Endodermal cell (in vitro differentiated cells): ENCODE results near the gene MTUS2. TPM values are rescaled to one million over a fixed set of nuclear protein-coding genes. Genes with fewer than 3 reads are reported as not detected.

Experiments used
- DNase-seq: peaks from one replicate; pipeline ENCODE4 v3.0.0-alpha.2; 2017
- H3K27ac ChIP-seq: 2 replicates; pipeline ENCODE4 v1.5.1; 2013; ENCODE audit warnings: mild to moderate bottlenecking, low read depth, low read length, moderate library complexity
- H3K27me3 ChIP-seq: 2 replicates; pipeline ENCODE4 v1.6.1; 2013; ENCODE audit warnings: mild to moderate bottlenecking, low read length, moderate library complexity; ENCODE audit not compliant: insufficient read depth, control insufficient read depth, poor library complexity, severe bottlenecking
- H3K36me3 ChIP-seq: 2 replicates; pipeline ENCODE4 v1.7.0; 2013; ENCODE audit warnings: mild to moderate bottlenecking, low read length, moderate library complexity; ENCODE audit not compliant: control insufficient read depth, insufficient read depth
- H3K4me1 ChIP-seq: one replicate; pipeline ENCODE4 v1.7.0; 2013; ENCODE audit warnings: low read length; ENCODE audit not compliant: control insufficient read depth, insufficient read depth
- H3K4me3 ChIP-seq: 2 replicates; pipeline ENCODE4 v1.5.1; 2013; ENCODE audit warnings: mild to moderate bottlenecking, low read length, moderate library complexity
- H3K9ac ChIP-seq: 2 replicates; pipeline ENCODE4 v1.6.1; 2013; ENCODE audit warnings: mild to moderate bottlenecking, low read length, moderate library complexity; ENCODE audit not compliant: poor library complexity, severe bottlenecking; ENCODE audit errors: extremely low read depth
- H3K9me3 ChIP-seq: 2 replicates; pipeline ENCODE4 v1.6.1; 2013; ENCODE audit warnings: mild to moderate bottlenecking, low read length, moderate library complexity; ENCODE audit not compliant: control insufficient read depth
- H3K27ac Mint-ChIP-seq: 2 replicates; pipeline ENCODE4 v1.8.0; 2020; ENCODE audit warnings: mixed read lengths
- H3K27me3 Mint-ChIP-seq: 2 replicates; pipeline ENCODE4 v1.8.0; 2021; ENCODE audit warnings: mild to moderate bottlenecking, mixed read lengths; ENCODE audit not compliant: insufficient read depth
- H3K36me3 Mint-ChIP-seq: 2 replicates; pipeline ENCODE4 v1.8.0; 2020; ENCODE audit warnings: low read depth, mixed read lengths
- H3K4me1 Mint-ChIP-seq: 2 replicates; pipeline ENCODE4 v1.8.0; 2020; ENCODE audit warnings: mixed read lengths
- H3K4me3 Mint-ChIP-seq: 2 replicates; pipeline ENCODE4 v1.8.0; 2020; ENCODE audit warnings: mild to moderate bottlenecking, moderate library complexity, mixed read lengths
- H3K9me3 Mint-ChIP-seq: 2 replicates; pipeline ENCODE4 v1.8.0; 2020; ENCODE audit warnings: mild to moderate bottlenecking, mixed read lengths
- WGBS, 2 experiments: methylation state at CpG; one replicate each; pipeline versions ENCODE4 v1.1.5 to v1.1.7; 2013; ENCODE audit warnings: missing lambda C conversion rate in 2 of 2, mixed read lengths in 1 of 2; ENCODE audit not compliant: insufficient coverage in 1 of 2, insufficient read length in 1 of 2; 5-methylcytosine and 5-hydroxymethylcytosine counted together
- total RNA-seq, 2 donors: library from RNA; stranded (reverse); fragmentation: NEBNext Ultra II Directional in 1 of 2; extraction: Animal tissue kit (Norgen Biotek cat#: 25700) in 1 of 2; gene quantifications; 2 replicates in 1 of 2; 3 replicates in 1 of 2; pipeline ENCODE4 v1.2.1, GENCODE V29; 2021
- TF ChIP-seq, protein P1 (sequence below): fragments of 200-600 bp; sonication (generic); conservative IDR thresholded peaks from 2 replicates; pipeline ENCODE4 v1.5.0; 2021; ENCODE audit warnings: antibody characterized with exemption, mild to moderate bottlenecking

Gene MTUS2
- total RNA-seq, 2 donors from 2014 or later = 1.2 to 1.3 TPM

- Mint-ChIP-seq H3K36me3 (no peaks in the 10 kb centered on the region), H3K4me3 (no peak overlapping the region), H3K4me1 (no peaks in the 10 kb centered on the region), H3K27me3 (no peaks in the 10 kb centered on the region), H3K27ac (no peak overlapping the region), H3K9me3 (no peaks in the 10 kb centered on the region)
- no peak overlapping the region for H3K9ac ChIP-seq
- no peak for DNase-seq
- no peaks in the 10 kb centered on the region for H3K4me1 ChIP-seq
- no peak overlapping the region for H3K4me3 ChIP-seq
- TF ChIP-seq, protein P1, sequence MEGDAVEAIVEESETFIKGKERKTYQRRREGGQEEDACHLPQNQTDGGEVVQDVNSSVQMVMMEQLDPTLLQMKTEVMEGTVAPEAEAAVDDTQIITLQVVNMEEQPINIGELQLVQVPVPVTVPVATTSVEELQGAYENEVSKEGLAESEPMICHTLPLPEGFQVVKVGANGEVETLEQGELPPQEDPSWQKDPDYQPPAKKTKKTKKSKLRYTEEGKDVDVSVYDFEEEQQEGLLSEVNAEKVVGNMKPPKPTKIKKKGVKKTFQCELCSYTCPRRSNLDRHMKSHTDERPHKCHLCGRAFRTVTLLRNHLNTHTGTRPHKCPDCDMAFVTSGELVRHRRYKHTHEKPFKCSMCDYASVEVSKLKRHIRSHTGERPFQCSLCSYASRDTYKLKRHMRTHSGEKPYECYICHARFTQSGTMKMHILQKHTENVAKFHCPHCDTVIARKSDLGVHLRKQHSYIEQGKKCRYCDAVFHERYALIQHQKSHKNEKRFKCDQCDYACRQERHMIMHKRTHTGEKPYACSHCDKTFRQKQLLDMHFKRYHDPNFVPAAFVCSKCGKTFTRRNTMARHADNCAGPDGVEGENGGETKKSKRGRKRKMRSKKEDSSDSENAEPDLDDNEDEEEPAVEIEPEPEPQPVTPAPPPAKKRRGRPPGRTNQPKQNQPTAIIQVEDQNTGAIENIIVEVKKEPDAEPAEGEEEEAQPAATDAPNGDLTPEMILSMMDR = no peak
- peaks cover 29% of the 10 kb centered on the region for H3K9me3 ChIP-seq
- H3K27me3 ChIP-seq = no peaks in the 10 kb centered on the region
- H3K36me3 ChIP-seq = no peaks in the 10 kb centered on the region
- no peak overlapping the region for H3K27ac ChIP-seq
- 83 to 88% methylated on average over 1 to 2 of the region's 2 CpGs for WGBS, 2 experiments
Measured at GRCh38 chr13:29111446-29111845, 291.3 kb downstream of the MTUS2 start.

DNA sequence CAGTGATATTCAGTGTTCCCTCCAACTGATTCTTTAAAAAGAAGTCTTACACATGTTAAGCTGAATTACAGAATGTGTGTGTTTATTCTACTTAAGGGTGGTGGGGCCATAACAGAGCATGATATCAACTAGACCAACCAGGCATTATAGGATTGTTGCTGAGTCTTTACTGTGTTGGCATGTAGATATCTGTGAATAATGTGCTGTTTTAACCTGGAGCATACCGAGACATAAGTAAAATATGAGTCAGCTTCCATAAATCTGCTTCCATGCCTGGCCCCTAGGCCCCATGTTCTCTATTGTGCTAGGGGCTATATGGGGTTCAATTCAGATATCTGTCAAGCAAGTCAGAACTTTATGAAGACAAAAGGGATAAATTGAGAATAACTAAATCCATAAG is 295.7 kb downstream of the MTUS2 start:
- H3K27me3 Mint-ChIP-seq = no peaks in the 10 kb centered on the region
- H3K27ac Mint-ChIP-seq = no peak overlapping the region
- Histone ChIP-seq H3K9ac (no peak overlapping the region), H3K36me3 (no peaks in the 10 kb centered on the region), H3K27ac (no peak overlapping the region), H3K27me3 (no peaks in the 10 kb centered on the region), H3K4me3 (no peak overlapping the region), H3K9me3 (peaks cover 35% of the 10 kb centered on the region), H3K4me1 (no peaks in the 10 kb centered on the region)
- no peak for DNase-seq
- TF ChIP-seq, protein P1 = no peak
- no peaks in the 10 kb centered on the region for H3K4me1 Mint-ChIP-seq
- WGBS, 2 experiments = 67 to 87% methylated on average over 1 of the region's 1 CpG
- H3K36me3 Mint-ChIP-seq = no peaks in the 10 kb centered on the region
- H3K4me3 Mint-ChIP-seq = no peak overlapping the region
- no peaks in the 10 kb centered on the region for H3K9me3 Mint-ChIP-seq

GRCh38 chr13:29117663-29118062 is 297.5 kb downstream of the MTUS2 start:
- TF ChIP-seq, protein P1 = no peak

More at GRCh38 chr13:29117663-29118062, 297.5 kb downstream of the MTUS2 start:
- Mint-ChIP-seq H3K9me3 (no peaks in the 10 kb centered on the region), H3K27me3 (no peaks in the 10 kb centered on the region), H3K27ac (no peak overlapping the region), H3K4me1 (no peaks in the 10 kb centered on the region), H3K36me3 (no peaks in the 10 kb centered on the region), H3K4me3 (no peak overlapping the region)
- H3K9ac ChIP-seq = no peak overlapping the region
- no peaks in the 10 kb centered on the region for H3K4me1 ChIP-seq
- H3K27ac ChIP-seq = no peak overlapping the region
- peaks cover 30% of the 10 kb centered on the region for H3K9me3 ChIP-seq
- WGBS, 2 experiments = 84 to 85% methylated on average over 8 of the region's 8 CpGs
- H3K4me3 ChIP-seq = no peak overlapping the region
- DNase-seq = no peak
- no peaks in the 10 kb centered on the region for H3K36me3 ChIP-seq
- no peaks in the 10 kb centered on the region for H3K27me3 ChIP-seq
